ENCODE measurements around the gene ZNF579.

DNA sequence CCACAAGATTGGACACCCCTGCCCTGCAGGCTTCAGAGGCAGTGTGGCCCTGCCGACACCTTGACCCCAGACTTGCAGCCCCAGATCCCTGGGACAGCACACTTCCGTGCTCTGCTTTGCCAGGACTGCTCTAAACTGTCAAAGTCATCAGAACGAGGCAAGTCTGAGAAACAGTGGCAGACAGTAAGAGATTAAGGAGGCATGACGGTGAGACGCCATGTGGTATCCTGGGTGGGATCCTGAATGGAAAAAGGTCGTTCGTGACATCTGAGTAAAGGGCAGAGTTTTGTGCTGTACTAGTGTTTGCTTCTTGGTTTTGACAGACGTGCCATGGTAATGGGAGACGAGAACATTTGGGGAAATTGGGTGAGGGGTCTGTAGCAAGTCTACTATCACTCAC, 13.8 kb downstream of the ZNF579 start:
- TF ChIP-seq, protein P1, sequence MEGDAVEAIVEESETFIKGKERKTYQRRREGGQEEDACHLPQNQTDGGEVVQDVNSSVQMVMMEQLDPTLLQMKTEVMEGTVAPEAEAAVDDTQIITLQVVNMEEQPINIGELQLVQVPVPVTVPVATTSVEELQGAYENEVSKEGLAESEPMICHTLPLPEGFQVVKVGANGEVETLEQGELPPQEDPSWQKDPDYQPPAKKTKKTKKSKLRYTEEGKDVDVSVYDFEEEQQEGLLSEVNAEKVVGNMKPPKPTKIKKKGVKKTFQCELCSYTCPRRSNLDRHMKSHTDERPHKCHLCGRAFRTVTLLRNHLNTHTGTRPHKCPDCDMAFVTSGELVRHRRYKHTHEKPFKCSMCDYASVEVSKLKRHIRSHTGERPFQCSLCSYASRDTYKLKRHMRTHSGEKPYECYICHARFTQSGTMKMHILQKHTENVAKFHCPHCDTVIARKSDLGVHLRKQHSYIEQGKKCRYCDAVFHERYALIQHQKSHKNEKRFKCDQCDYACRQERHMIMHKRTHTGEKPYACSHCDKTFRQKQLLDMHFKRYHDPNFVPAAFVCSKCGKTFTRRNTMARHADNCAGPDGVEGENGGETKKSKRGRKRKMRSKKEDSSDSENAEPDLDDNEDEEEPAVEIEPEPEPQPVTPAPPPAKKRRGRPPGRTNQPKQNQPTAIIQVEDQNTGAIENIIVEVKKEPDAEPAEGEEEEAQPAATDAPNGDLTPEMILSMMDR (conservative IDR thresholded peaks at IDR 0.05 in 1 of 2, IDR thresholded peaks at IDR 0.05 in 1 of 2; ENCODE audit: extremely low read depth in 1 of 2, insufficient read depth in 1 of 2, low read depth in 1 of 2, low read length in 2 of 2), result no peak
- no peak for TF ChIP-seq EZH2 (IDR thresholded peaks at IDR 0.05; ENCODE audit: borderline replicate concordance, low read length)

All from mammary epithelial cell (primary cell).